GDM1 (cell line): ENCODE measurements around the gene NRXN3.
"Not testable (repeated sequence)": the region's sequence is repeated elsewhere in the genome, so short reads cannot be mapped to it uniquely, and the experiment has no call there.

Experiments used
- DNase-seq: peaks from one replicate; lab custom pipeline; 2025; lab: John Stamatoyannopoulos, UW

NRXN3 gene

DNA sequence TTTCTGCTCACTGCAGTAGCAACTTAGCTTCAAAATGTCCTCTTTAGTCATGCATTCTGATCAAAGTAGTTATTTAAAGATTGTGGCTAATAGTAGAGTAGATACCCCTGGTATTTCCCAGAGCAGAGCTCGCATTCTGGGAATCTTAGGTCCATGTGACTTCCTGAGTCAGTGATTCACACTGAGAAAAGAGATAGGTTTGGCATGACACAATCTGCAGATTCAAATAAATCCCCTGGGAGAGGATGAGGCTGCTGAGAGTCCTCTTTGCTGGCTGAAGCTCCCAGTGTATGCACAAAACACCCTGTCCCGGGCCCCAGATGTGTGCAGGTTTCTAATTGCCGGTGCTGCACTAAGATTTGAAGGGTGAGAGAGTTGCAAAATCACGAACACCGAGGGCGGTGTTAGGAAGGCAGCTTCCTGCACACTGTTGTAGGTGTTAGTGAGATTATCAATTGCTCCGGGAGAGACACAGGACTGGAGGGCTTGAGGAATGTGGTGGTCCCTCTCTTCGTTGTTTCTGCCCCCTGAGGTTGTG is 233.2 kb downstream of the NRXN3 start:
- no peak for DNase-seq

DNA sequence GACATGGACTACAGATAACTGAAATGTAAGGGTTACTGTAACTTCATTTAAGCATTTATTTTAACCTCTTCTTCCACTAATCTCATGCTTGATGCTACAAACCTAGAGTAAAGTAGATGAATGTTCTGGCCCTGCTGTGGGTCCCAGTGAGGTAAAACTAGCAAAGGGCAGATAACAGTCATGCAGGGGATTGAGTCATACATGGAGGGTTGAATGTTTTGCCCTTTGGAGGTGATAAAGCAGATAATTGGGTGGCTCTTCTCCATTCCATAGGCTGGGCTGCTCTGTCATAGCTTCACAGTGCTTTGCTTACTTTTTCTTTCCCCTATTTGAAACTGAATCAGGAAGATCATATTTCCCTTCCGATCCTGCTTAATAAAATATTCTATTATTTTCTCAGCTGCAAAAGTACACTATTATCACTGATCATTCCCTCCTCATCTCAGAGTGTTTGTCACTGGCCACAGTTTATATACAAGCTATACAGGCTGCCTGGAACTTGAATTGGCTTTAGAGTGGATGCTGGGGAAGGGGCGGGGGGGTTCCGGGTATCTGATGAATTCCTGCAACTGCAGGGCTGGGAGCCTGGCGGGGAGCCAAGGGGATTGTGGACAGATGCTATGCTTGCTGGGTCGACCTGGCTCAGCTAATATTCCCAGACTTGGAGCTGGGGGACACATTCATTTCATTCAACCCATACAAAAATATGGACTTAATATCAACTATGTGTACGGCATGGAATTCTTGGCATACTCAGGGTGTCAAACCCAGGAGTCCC is 235.1 kb downstream of the NRXN3 start:
- DNase-seq, result no peak

DNA sequence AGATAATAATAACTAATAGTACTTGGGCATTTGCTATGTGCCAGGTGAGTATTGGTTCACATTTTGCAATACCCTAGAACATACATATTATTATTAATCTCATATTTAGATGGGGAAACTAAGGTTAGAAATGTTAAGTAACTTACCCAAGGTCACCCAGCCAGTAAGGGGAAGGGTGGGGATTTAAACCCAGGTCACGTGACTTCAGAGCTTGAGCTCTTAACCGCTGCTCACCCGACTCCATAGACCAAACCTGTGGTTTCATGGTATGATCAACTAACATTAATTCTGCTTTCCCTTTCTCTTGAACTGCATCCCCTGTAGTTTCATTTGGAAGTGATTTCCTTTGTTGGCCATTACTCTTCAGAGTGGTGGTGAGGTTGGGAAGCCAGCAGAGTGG is 242.3 kb downstream of the NRXN3 start:
- DNase-seq, result no peak

DNA sequence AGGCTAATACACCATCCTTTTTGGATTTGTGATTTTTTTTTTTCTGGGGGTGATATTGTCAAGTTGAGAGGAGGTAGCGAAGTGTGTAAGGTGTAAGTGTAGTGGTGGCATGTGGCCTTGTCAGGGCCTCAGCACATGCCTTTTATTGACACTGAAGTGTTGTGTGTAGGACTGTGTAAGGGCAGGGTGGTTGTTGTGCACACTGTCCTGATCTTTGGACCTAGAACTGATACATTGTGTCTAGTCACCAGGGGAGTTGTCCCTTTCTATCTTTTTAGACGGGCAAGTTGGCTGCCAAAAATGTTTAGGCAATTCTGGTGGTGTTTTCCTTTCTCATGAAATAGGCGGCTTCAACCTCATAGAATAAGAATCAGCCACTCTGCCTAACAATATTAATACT is 244.0 kb downstream of the NRXN3 start:
- DNase-seq, result no peak

DNA sequence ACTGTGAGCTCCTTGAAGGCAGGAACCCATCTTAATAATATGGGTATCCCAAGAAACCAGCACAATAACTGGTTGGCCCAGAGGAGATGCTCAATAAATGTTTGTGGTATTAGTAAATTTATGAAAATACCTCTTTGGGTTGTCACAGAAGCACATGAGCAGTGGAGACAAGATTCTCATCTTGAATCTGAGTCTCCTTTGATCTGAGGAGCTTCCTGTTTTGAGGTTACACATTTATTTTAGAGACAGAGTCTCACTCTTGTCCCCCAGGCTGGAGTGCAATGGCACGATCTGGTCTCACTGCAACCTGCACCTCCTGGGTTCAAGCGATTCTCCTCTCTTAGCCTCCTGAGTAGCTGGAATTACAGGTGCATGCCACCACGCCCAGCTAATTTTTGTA is 247.4 kb downstream of the NRXN3 start:
- no peak for DNase-seq

DNA sequence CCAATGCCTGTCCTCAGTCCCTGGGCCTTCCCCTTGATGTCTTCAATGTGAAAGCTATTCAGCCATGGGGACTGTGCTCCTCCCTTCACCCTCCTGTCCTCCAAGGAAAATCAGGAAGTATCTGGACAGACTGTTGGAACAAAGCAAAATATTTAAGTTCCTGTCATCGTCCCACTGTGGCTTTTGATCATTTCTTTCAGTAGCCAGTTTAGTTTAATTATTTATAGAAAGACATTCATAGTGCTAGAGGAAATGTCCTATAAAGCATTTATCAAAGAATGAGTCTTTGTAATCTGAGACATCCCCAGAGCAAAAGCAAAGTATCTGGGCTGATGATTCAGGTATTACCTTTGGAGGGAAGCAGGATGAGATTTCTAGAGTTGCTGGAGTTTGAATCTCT is 254.1 kb downstream of the NRXN3 start:
- no peak for DNase-seq

DNA sequence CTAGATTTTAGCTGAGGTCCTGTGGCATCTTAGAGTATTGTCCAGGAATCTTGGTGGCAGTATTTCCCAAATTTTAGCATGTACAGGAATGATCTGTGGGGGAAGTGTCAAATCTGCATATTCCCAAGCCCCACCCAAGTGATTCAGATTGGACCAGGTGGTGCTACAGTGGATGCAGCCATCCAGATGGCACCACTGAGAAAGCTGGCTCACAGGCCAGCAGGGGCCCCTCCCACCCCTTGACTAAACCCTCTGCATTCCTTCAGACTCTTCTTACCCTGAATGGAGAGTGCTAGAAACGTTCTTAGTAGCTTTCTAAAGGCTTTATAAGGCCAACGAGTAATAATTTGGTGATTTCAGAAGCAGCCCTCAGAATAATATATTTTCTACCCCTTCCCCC is 255.2 kb downstream of the NRXN3 start:
- DNase-seq, result no peak

DNA sequence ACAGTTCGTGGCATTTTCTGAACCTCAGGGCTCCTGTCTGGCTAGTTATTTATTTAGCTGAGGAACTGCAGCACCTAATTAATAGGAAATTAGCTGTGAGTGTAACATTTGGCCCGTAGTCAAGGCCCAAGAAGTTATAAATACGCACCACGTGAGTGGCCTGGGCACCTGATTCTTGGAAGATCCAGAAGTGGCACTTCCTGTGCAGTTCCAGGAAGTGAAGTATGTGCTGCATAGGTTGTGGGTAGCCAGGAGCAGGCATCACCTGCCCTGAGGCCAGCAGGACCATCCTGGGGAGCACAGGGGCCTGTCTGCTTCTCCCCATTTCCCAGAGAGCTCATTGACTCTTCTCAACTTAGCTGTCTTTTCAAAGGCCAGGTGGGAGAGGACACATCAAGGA is 255.6 kb downstream of the NRXN3 start:
- no peak for DNase-seq

DNA sequence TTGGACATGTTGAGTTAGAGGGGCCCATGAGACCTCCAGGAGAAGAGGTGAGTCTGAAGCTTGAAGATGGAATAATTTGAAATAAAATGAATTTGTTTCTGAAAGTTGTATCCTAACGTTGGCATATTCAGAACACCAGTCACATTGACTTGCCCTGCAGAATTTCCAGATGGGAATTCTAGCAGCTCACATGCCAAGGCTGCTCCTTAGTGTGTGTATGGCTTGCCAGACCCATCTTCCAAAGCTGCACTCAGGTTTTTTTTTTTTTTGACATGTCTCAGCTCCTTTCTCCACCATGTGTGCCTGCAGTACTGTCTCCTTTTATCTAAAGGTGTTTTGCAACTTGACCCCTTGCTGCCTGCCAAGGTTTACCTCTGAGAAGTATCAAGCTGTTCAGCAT is 261.9 kb downstream of the NRXN3 start:
- no peak for DNase-seq

DNA sequence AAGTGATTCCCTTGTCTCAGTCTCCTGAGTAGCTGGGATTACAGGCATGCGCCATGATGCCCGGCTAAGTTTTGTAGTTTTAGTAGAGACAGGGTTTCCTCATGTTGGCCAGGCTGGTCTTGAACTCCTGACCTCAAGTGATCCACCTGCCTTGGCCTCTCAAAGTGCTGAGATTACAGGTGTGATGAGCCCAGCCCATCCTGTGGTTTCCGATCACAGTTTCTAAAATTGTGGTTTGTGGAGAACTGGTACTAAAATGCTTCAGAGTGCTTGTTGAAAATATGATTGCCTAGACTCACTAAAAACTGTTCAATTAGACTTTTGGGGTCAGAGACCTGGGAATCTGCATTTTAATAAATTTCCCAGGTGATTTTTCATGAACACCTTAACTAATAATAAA is 267.3 kb downstream of the NRXN3 start:
- DNase-seq, result not testable (repeated sequence)

DNA sequence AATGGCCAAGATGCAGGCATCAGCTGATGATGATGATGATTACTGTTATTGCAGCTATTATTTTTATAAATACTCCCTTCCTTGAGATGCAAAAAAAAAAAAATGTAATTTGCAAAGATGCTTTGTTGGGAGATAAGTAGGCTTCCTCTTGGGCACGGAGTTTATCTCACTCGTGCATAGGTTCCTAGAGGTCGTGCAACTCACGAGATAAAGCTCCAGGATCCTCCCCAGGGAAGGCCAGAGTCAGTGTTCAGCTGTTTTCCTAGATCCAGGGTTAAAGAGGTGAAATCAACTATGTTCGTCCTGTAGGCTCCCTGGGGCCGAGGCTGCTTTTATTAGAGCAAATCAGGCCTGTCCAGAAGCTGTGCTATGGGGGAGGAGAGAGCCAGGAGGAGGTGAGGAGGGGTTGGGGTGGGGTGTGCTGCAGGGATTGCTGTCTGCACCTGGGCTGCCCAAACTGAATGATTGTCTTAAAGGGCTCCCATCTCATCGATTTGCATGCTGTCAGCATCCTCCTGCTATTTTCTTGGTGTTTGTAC is 270.3 kb downstream of the NRXN3 start:
- no peak for DNase-seq

DNA sequence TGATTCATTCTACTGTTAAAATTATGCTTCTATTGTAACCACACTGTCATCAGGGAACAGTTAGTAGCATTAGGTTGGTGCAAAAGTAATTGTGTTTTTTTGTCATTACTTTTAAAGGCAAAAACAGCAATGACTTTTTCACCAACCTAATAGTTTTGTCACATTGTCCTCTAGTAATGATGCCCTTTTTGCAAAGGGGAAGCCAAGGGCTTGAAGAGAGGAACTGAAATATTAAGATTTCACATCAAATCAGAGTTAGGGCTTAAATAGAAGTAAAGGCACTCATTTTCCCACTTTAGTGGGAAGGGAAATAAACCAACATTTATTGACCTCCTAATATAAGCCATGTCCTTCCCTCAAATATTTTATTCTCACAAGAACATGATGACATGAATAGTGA is 273.7 kb downstream of the NRXN3 start:
- DNase-seq, result no peak

DNA sequence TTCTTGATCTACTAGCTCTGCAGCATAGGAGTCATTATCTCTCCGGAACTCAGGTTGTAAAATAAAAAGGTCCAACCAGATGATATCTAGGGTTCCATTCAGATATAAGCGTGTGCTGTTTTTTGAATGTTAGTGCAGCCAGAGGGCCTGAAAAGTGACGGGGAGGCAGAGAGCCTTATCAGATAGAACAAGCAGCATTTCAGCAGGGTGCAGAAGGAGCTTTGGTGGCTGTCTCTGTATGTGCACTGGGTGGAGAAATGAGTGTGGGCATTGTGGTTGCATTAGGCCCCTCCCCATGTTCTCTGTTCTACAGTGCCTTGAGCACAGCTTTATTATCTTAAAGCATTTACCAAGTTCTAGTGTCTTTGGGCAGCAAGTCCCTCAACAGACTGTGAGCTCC is 275.1 kb downstream of the NRXN3 start:
- no peak for DNase-seq

DNA sequence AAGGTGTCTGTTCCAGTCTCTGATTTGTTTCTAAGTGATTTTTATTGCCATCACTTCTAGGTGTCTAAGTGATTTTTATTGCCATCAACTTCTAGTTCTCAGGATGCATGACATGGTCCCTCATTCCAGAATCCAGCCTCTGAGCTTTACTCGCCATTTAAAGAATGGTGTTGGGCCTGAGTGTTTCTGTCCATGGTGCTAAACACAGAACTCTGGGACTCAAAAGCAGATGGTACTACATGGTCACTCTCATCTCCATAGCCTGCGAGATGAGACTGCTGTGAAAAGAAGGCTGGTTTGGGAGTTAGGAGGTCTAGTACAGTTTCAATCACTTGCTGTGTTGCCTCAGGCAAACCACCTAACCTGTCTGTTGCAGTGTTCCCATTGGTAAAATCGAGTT is 276.6 kb downstream of the NRXN3 start:
- DNase-seq, result no peak

DNA sequence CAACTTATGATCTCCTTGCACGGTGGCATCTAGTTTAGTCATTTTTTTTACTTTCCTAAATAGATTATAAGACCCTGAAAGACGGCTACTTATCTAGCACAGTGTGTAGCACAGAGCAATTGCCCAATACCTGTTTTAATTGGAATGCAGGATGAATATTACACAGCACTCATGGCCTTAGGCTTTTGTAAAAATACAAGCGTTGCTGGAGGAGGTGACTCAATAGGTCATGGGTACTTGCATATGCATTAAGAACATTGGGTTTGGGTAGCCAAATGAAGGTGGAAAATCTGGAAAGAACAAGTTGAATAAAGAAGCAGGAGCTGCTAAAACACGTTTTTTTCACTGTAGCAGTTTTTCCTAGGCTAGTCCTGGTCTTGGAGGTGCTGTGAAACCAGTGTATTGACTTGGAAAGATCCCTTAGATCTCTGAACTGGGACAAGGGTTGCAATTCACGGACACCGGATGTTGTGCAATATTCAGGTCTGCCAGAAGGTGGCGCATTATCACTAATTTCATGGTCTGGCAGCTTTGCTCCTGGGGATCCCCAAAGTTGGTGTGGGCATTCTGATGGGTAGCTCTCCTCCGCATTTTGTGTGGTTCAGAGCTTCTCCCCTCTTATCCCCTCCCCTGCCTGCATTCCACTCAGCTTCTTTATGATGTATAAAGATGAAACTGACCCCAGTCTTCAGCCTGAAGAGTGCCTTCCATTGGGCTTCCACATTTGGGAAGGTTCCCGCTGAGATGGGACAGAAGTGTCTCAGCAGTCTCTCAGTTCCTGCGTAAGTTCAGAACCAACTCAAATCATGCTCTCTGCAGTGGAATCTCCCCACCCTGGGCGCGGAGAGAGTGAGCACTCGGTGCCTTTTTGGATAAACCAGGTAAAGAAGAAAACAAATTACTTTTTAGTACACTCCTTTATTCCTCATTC is 278.3 kb downstream of the NRXN3 start:
- peak; percentile 2 for DNase-seq

DNA sequence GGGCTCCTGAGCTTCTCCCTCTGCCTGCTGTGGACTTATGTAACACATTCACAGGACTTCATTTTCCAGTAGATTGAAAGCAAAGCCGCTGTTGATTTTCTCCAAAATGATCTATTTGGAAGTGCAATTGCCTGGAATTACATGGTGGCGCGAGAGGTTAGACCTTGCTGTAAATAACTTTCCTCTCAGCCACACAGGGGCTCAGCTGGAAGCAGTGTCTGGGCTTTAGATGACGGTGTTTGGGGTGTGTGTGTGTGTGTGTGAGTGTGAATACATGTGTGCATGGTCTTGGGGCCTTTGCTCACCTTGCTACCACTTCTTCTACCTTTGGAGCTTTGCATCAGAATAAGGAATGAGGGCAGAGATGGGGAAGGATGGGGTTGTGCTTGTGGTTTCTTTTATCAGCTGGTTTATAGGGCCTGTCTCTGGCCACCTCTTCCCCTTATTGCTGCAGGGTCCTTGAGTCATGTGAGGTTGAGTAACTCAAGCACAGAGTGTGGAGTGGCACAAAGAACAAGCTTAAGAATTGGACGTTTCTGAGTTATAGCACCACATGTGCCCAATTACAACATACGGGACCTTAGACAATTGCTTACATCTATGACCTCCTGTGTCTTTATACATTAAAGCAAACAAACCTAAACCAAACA is 280.6 kb downstream of the NRXN3 start:
- no peak for DNase-seq

DNA sequence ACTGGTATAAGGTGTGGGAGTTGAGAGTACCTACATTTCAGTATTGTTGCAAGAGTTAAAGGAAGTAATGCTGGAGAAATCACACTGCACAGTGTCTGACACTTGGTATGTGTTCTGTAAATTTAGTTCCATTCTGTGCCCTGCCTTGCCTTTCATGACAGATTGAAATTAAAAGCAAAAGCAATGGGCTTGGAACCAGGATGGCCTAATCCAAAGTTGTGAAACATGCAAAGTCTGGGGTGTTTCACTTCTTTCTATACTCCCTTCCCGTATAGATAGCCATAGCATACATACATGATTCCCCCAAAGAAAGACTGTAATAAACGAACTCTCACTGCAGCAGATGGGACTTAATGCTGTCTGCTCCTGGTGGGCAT is 281.1 kb downstream of the NRXN3 start:
- no peak for DNase-seq

DNA sequence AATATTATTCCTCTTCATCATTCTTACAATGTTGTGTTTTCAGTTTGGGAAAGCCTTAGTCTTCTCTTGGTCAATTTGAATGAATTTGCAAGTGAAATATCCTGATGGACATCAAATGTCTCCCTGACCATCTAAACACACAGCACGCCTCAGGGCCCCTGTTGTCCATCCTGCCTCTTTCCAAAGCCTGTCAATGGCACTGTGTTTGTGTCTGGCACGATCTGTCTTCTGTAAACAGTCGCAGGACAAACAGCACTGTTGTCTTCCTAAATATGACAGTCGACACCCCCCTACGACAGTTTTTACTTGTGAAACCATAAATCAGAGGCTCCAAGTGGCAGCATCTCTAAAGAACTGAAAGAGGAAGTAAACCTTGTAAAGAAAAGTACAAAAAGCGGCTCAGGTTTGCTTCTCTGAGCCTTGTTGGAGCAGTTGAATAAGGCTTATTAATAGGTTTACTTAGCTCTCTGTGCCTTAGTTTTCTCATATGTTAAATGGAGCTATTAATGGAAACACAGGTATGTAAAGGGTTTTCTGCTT is 285.8 kb downstream of the NRXN3 start:
- DNase-seq, result no peak

DNA sequence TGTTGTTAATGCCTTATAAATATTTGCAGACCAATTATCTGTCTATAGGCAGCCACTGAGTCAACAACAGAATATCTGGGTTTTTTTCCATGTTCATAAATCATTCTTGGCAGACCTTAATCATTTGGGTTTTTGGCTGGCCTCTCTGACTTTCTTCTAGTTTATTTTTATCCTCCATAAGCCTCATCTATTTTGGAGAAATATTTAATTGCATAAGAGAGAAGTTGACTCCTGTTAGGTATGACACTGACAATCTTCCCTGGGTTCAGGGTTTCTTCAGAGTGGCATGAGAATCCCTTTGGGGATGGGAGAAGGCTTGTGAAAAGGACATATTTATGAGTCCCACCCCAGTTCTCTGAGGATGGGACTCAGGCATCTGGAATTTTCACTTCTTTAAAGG is 299.8 kb downstream of the NRXN3 start:
- DNase-seq, result no peak

DNA sequence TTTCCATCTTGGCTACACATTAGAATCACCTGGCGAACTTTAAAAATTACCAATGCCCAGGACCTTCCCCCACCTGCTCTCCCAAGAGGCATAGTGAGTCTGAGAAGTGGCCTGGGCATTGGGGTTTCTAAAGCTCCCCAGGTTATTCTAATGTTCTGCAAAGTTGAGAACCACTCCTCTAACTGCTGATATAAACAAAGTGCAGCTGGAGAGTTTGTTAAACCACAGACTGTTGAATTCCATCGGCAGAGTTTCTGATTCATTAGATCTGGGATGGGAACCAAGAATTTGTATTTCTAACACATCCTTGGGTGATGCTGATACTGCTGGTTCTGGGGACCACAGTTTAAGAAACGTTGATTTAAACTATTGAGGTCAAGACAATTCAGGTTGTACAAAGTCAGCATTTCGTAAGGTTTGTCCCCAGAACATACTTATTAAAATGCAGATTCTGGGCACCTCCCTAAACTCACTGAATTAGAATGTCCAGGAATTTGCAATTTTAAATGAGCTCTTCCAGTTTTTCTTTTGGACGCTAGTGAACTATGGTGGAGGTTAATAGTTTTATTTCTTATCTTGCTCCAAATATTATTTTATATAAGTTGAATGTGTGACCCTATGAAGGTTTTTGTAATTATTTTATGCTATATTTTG is 309.1 kb downstream of the NRXN3 start:
- DNase-seq, result no peak

DNA sequence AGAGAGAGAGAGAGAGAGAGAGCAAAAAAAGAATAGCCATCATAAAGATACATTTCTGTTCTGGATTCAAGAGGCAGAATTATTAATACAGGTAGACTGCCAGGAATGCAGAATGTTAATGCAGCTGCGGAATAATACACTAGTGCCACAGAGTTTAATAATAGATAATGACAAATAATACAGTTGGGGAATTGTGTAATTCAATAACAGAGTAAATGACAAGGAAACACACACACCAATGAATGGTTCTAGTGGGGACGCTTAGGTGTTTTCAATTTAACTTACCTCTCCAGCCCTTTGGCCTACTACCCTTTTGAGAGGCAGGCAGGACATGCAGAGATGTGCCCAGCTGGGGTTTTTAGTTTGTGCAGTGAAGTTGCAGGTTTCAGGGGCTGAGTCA is 313.9 kb downstream of the NRXN3 start:
- DNase-seq, result no peak

DNA sequence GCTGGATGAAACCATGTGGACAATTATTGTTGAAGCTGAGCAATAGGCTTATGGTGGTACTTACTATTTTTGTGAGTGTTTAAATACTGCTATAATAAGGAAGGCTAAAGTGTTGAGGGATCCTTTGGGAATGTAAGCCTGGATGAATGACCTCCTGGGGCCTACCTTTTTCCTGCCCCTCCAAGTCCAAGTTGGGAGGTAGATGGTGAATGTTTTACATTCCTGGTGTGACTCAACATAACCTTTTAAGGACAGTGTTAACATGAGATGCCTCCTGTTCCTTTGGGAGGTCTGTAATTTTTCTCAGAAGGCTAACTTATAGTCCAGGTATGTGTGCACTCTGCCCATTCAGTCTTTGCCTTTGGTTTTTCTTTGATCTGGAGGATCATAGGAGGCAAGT is 315.9 kb downstream of the NRXN3 start:
- DNase-seq, result no peak
